ENCODE results near the gene FOXG1.

- TF ChIP-seq POLR2A (IDR thresholded peaks at IDR 0.05) (no peak), CTCF (IDR thresholded peaks at IDR 0.05) (no peak), POLR2AphosphoS5 (IDR thresholded peaks at IDR 0.05; ENCODE audit: insufficient read depth in 1 of 2, low read depth in 1 of 2) (no peak)
Measured at GRCh38 chr14:28765831-28766468, 637 bp upstream of the FOXG1 start.

Data from vagina (tissue), 2 donors.